Type B pancreatic cell (in vitro differentiated cells): ENCODE results near the gene CXCR6. TPM values are rescaled to one million over a fixed set of nuclear protein-coding genes. Genes with fewer than 3 reads are reported as not detected.

Source experiments
- DNase-seq: peaks from one replicate; pipeline ENCODE4 v3.0.0; 2021; ENCODE audit warnings: mixed read lengths; ENCODE audit not compliant: unreplicated experiment; ENCODE audit errors: extremely low spot score
- H3K27ac Mint-ChIP-seq: 2 replicates; pipeline ENCODE4 v1.8.0; 2021; ENCODE audit warnings: mild to moderate bottlenecking, mixed read lengths
- H3K27me3 Mint-ChIP-seq: 2 replicates; pipeline ENCODE4 v1.8.0; 2021; ENCODE audit warnings: mixed read lengths
- H3K36me3 Mint-ChIP-seq: 2 replicates; pipeline ENCODE4 v1.8.0; 2021; ENCODE audit warnings: mixed read lengths
- H3K4me1 Mint-ChIP-seq: one replicate; pipeline ENCODE4 v1.8.0; 2021; ENCODE audit warnings: mixed read lengths; ENCODE audit not compliant: unreplicated experiment
- H3K4me3 Mint-ChIP-seq: 2 replicates; pipeline ENCODE4 v1.8.0; 2021; ENCODE audit warnings: mild to moderate bottlenecking, mixed read lengths
- H3K9me3 Mint-ChIP-seq: 2 replicates; pipeline ENCODE4 v1.8.0; 2021; ENCODE audit warnings: mixed read lengths
- total RNA-seq: library from RNA; stranded (reverse); gene quantifications from 2 replicates; pipeline ENCODE4 v1.2.1, GENCODE V29; 2021; ENCODE audit warnings: low replicate concordance
- TF ChIP-seq, protein P1 (sequence below): fragments of 200-600 bp; sonication (generic); conservative IDR thresholded peaks from 2 replicates; pipeline ENCODE4 v1.5.0; 2021; ENCODE audit warnings: antibody characterized with exemption, mild to moderate bottlenecking

The CXCR6 gene
- total RNA-seq, 1 donor from 2014 or later = not detected

DNA sequence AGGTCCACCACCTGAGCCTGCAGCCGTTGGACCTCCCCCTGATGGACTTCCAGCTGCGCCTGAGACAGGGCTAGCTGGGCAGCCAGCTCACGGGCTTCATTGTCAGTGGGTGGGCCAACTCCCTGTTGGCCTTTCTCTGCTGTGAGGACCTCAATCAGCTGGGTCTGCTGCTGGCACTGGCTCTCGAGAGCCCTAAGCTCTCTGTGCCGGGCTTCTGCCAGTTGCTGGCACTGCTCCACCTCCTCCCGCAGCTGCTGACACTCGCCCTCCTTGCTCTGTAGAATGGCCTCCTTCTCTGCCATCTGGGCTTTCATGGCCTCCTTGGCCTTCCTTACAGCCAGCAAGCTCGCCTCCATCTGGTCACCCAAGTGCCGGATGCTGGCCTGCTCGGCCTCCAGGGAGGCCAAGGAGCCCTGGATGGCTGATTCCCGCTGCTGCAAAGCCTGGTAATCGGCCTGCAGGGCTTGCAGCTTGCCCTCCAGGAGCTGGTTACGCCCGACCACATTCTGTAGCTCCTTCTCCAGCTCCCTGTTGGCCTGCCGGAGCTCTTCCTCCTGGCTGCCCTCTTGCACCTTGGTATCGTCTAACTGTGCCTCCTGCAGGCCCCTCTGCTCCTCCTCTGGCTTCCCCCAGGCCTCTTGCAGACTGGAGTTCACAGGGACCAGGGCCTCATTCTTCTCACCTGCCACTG, 23.8 kb downstream of the CXCR6 start:
- TF ChIP-seq, protein P1, sequence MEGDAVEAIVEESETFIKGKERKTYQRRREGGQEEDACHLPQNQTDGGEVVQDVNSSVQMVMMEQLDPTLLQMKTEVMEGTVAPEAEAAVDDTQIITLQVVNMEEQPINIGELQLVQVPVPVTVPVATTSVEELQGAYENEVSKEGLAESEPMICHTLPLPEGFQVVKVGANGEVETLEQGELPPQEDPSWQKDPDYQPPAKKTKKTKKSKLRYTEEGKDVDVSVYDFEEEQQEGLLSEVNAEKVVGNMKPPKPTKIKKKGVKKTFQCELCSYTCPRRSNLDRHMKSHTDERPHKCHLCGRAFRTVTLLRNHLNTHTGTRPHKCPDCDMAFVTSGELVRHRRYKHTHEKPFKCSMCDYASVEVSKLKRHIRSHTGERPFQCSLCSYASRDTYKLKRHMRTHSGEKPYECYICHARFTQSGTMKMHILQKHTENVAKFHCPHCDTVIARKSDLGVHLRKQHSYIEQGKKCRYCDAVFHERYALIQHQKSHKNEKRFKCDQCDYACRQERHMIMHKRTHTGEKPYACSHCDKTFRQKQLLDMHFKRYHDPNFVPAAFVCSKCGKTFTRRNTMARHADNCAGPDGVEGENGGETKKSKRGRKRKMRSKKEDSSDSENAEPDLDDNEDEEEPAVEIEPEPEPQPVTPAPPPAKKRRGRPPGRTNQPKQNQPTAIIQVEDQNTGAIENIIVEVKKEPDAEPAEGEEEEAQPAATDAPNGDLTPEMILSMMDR = no peak
- H3K4me1 Mint-ChIP-seq = no peaks in the 10 kb centered on the region
- no peaks in the 10 kb centered on the region for H3K27me3 Mint-ChIP-seq
- no peaks in the 10 kb centered on the region for H3K9me3 Mint-ChIP-seq
- H3K36me3 Mint-ChIP-seq = peaks cover 21% of the 10 kb centered on the region
- H3K27ac Mint-ChIP-seq = no peak overlapping the region
- no peak for DNase-seq
- H3K4me3 Mint-ChIP-seq = no peak overlapping the region

DNA sequence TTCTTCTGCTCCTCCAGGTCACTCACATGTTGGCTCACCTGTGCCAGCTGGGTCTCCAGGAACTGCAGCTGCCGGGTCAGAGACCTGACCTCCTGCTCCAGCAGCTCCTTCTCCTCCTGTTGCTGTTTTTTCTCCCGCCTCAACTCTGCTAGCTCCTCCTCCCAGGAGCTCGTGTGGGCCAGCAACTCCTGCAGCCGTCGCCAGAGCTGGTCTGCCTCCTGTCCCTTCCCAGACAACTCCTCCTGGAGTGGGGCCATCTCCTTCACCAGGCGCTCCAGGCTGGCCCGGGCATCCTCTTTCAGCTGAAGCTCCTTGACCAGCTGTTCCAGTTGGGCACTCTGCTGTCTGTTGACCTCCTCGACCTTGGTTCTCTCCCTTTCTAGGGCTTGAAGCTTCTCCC, 24.5 kb downstream of the CXCR6 start:
- Mint-ChIP-seq H3K36me3 (peaks cover 18% of the 10 kb centered on the region), H3K9me3 (no peaks in the 10 kb centered on the region), H3K27ac (no peak overlapping the region), H3K4me3 (no peak overlapping the region), H3K4me1 (no peaks in the 10 kb centered on the region), H3K27me3 (no peaks in the 10 kb centered on the region)
- TF ChIP-seq, protein P1 = no peak
- no peak for DNase-seq

DNA sequence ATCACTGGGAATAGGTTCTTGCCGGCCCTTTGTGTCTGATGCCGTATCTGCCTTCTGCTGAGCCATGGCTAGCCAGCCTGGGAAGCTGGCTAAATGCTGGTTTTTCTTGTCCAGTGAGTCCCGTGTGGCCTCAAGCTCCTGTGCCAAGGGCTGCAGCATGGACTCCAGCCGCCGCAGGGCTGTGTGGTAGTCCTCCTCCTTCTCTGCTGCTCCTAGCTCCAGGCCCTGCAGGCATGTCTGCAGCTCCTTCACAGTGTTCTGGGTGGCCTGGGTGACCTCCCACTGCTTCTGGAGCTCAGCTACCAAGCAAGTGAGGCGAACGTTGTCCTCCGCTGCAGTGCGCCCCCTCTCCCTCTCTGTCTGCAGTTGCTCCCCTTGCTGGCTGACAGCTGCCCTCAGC, 24.9 kb downstream of the CXCR6 start:
- Mint-ChIP-seq H3K27ac (no peak overlapping the region), H3K9me3 (no peaks in the 10 kb centered on the region), H3K36me3 (peaks cover 18% of the 10 kb centered on the region), H3K27me3 (no peaks in the 10 kb centered on the region), H3K4me1 (no peaks in the 10 kb centered on the region), H3K4me3 (no peak overlapping the region)
- no peak for DNase-seq
- TF ChIP-seq, protein P1 = no peak

DNA sequence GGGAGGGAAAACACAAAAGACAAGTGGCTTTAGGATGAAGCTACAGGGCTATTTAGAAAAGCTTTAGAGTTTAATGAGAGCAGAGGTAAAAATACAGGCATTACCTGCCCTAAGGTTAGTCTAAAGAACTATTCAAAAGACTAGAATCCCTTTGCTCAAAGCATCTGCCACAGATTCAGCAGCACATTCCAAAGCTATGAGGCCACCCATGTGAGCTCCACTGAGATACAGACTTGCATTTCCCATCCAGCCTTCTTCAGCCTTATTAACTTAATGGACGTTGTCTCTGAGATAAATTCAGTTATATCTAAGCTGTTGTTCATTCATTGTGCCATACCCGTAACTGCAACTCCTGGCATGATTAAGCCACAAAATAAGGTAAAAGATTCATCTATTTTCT, 25.4 kb downstream of the CXCR6 start:
- Mint-ChIP-seq H3K36me3 (peaks cover 18% of the 10 kb centered on the region), H3K27ac (no peak overlapping the region), H3K4me3 (no peak overlapping the region), H3K4me1 (no peaks in the 10 kb centered on the region), H3K27me3 (no peaks in the 10 kb centered on the region), H3K9me3 (no peaks in the 10 kb centered on the region)
- DNase-seq = no peak
- TF ChIP-seq, protein P1 = no peak

DNA sequence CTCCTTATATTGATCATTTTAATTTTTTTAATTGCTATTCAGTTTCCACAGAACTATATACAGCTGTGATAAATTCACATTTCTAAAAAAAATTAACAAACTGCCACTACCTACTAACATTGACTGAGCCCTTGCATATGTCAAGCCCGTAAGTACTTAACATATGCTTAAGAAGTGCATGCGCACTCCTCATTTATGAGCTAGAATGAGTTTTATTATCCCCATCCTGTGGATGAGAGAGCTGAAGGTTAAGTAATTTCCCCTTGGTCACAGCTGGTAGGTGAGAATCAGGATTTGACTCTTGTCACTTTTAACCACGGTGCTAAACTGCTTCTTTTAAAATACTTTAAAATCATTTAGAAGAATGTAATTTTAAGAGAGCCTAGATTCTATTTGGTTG, 25.9 kb downstream of the CXCR6 start:
- no peaks in the 10 kb centered on the region for H3K4me1 Mint-ChIP-seq
- no peaks in the 10 kb centered on the region for H3K27me3 Mint-ChIP-seq
- peaks cover 15% of the 10 kb centered on the region for H3K36me3 Mint-ChIP-seq
- no peak overlapping the region for H3K27ac Mint-ChIP-seq
- TF ChIP-seq, protein P1 = no peak
- H3K4me3 Mint-ChIP-seq = no peak overlapping the region
- no peaks in the 10 kb centered on the region for H3K9me3 Mint-ChIP-seq
- no peak for DNase-seq
